ENCODE measurements around the gene HAUS1. TPM values are rescaled to one million over a fixed set of nuclear protein-coding genes. Genes with fewer than 3 reads are reported as not detected.
"Not testable (repeated sequence)": the region's sequence is repeated elsewhere in the genome, so short reads cannot be mapped to it uniquely, and the experiment has no call there.

Gene HAUS1
- total RNA-seq, 5 donors from 2014 or later (not counting 1 experiment from before 2014, with no cell fraction given), result 16.3 to 23.2 (median 20.6) TPM

DNA sequence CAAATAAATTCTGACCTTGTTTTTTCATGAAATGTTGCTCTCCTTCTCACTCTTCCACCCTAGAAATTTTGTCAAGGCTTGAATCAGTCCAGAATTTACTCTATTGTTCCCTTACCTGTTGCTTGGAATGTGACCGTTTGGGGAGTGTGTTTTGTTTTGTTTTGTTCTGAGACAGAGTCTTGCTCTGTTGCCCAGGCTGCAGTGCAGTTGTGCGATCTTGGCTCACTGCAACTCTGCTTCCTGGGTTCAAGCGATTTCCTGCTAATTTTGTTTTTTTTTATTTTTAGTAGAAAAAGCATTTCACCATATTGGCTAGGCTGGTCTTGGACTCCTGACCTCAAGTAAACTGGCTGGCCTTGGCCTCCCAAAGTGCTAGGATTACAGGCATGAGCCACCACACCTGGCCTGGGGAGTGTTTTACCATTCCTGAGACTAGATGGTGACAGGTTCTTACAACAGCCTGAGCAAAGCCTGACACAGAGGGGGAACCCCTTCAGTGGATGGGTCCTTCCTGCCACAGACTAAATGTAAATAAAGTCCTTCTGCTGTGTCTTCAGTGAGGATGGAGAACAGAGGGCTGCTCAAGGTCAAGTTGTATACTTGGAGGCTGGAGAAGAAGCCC is 52.0 kb downstream of the HAUS1 start:
- WGBS (ENCODE audit: insufficient coverage), result no CpG with 5 or more reads among the region's 3 CpGs
- H3K4me3 ChIP-seq (ENCODE audit: control insufficient read depth in 1 of 2, extremely low read depth in 1 of 2, low read length in 1 of 2), result peak overlapping the region; percentile 11 to 42

GRCh38 chr18:46156843-46157242 is 52.7 kb downstream of the HAUS1 start:
- Mint-ChIP-seq H3K27ac (peak overlapping the region; percentile 95 to 99), H3K4me1 (peaks cover 71 to 88% (median 78%) of the 10 kb centered on the region in 3 donors), H3K36me3 (no peaks in the 10 kb centered on the region), H3K4me3 (peak overlapping the region in 2 of 3 donors; percentile 60 to 73), H3K9me3 (no peaks in the 10 kb centered on the region), H3K27me3 (no peaks in the 10 kb centered on the region)
- H3K27me3 ChIP-seq (replicated peaks in 1 of 2; ENCODE audit: control insufficient read depth in 2 of 2, extremely low read depth in 1 of 2, insufficient read depth in 2 of 2, low read length in 1 of 2), result no peaks in the 10 kb centered on the region
- no peak for ATAC-seq (replicated peaks in 1 of 4)
- peaks cover 31 to 77% of the 10 kb centered on the region in 2 experiments for H3K4me1 ChIP-seq (ENCODE audit: control insufficient read depth in 1 of 2, extremely low read depth in 1 of 2, insufficient read depth in 2 of 2, low read length in 2 of 2)
- no peaks in the 10 kb centered on the region for H3K9me3 ChIP-seq
- WGBS (ENCODE audit: insufficient coverage), result no CpG with 5 or more reads among the region's 3 CpGs
- CTCF ChIA-PET, result interaction anchor here (0.6 to 3.0 kb wide), 4 partner anchors 9 to 501 kb away, joined by 3 to 17 read pairs (median 4); a partner anchor contains a TSS
- POLR2A ChIA-PET, result no interaction called here
- peak overlapping the region; percentile 69 for H3K27ac ChIP-seq (ENCODE audit: low read length)
- no peak overlapping the region for H3K4me3 ChIP-seq (ENCODE audit: control insufficient read depth in 1 of 2, extremely low read depth in 1 of 2, low read length in 1 of 2)
- no peak for DNase-seq
- H3K36me3 ChIP-seq (ENCODE audit: control insufficient read depth in 2 of 2, extremely low read depth in 1 of 2, insufficient read depth in 1 of 2, low read length in 1 of 2), result no peaks in the 10 kb centered on the region

More for the DNA sequence above, 52.0 kb downstream of the HAUS1 start:
- Histone ChIP-seq H3K4me1 (ENCODE audit: control insufficient read depth in 1 of 2, extremely low read depth in 1 of 2, insufficient read depth in 2 of 2, low read length in 2 of 2) (peaks cover 31 to 77% of the 10 kb centered on the region in 2 experiments), H3K36me3 (ENCODE audit: control insufficient read depth in 2 of 2, extremely low read depth in 1 of 2, insufficient read depth in 1 of 2, low read length in 1 of 2) (no peaks in the 10 kb centered on the region), H3K27ac (ENCODE audit: low read length) (peak overlapping the region; percentile 69), H3K27me3 (replicated peaks in 1 of 2; ENCODE audit: control insufficient read depth in 2 of 2, extremely low read depth in 1 of 2, insufficient read depth in 2 of 2, low read length in 1 of 2) (no peaks in the 10 kb centered on the region), H3K9me3 (no peaks in the 10 kb centered on the region)
- Mint-ChIP-seq H3K27ac (peak overlapping the region; percentile 95 to 99), H3K9me3 (no peaks in the 10 kb centered on the region), H3K4me1 (peaks cover 75 to 90% (median 84%) of the 10 kb centered on the region in 3 donors), H3K4me3 (peak overlapping the region; percentile 37 to 73 (median 60)), H3K36me3 (no peaks in the 10 kb centered on the region), H3K27me3 (no peaks in the 10 kb centered on the region)
- peak; percentile 55 to 67 (median 62) for ATAC-seq (replicated peaks in 1 of 4)
- CTCF ChIA-PET, result interaction anchor here (1.0 kb wide), 2 partner anchors 17 to 502 kb away, joined by 3 read pairs; a partner anchor contains a TSS
- peak in 5 of 35 experiments; percentile 2 to 36 (median 19) for DNase-seq
- POLR2A ChIA-PET, result no interaction called here

- no peaks in the 10 kb centered on the region for H3K27me3 Mint-ChIP-seq
- no peaks in the 10 kb centered on the region for H3K9me3 Mint-ChIP-seq
- POLR2A ChIA-PET, result no interaction called here
- DNase-seq (no peak), ATAC-seq (replicated peaks in 1 of 4) (no peak)
- H3K4me3 Mint-ChIP-seq, result no peak overlapping the region
- Histone ChIP-seq H3K27ac (ENCODE audit: low read length) (no peak overlapping the region), H3K27me3 (replicated peaks in 1 of 2; ENCODE audit: control insufficient read depth in 2 of 2, extremely low read depth in 1 of 2, insufficient read depth in 2 of 2, low read length in 1 of 2) (no peaks in the 10 kb centered on the region), H3K4me3 (ENCODE audit: control insufficient read depth in 1 of 2, extremely low read depth in 1 of 2, low read length in 1 of 2) (no peak overlapping the region), H3K4me1 (ENCODE audit: control insufficient read depth in 1 of 2, extremely low read depth in 1 of 2, insufficient read depth in 2 of 2, low read length in 2 of 2) (peaks cover 31 to 61% of the 10 kb centered on the region in 2 experiments), H3K9me3 (no peaks in the 10 kb centered on the region), H3K36me3 (ENCODE audit: control insufficient read depth in 2 of 2, extremely low read depth in 1 of 2, insufficient read depth in 1 of 2, low read length in 1 of 2) (no peaks in the 10 kb centered on the region)
- no peaks in the 10 kb centered on the region for H3K36me3 Mint-ChIP-seq
- peak overlapping the region; percentile 95 to 99 for H3K27ac Mint-ChIP-seq
- CTCF ChIA-PET, result interaction anchor here (1.1 to 3.0 kb wide), 6 partner anchors 9 to 500 kb away, joined by 4 to 17 read pairs (median 8); a partner anchor contains a TSS
- no CpG with 5 or more reads among the region's 3 CpGs for WGBS (ENCODE audit: insufficient coverage)
- H3K4me1 Mint-ChIP-seq, result peaks cover 62 to 82% (median 74%) of the 10 kb centered on the region in 3 donors
Measured at GRCh38 chr18:46158499-46158898, 54.3 kb downstream of the HAUS1 start.

DNA sequence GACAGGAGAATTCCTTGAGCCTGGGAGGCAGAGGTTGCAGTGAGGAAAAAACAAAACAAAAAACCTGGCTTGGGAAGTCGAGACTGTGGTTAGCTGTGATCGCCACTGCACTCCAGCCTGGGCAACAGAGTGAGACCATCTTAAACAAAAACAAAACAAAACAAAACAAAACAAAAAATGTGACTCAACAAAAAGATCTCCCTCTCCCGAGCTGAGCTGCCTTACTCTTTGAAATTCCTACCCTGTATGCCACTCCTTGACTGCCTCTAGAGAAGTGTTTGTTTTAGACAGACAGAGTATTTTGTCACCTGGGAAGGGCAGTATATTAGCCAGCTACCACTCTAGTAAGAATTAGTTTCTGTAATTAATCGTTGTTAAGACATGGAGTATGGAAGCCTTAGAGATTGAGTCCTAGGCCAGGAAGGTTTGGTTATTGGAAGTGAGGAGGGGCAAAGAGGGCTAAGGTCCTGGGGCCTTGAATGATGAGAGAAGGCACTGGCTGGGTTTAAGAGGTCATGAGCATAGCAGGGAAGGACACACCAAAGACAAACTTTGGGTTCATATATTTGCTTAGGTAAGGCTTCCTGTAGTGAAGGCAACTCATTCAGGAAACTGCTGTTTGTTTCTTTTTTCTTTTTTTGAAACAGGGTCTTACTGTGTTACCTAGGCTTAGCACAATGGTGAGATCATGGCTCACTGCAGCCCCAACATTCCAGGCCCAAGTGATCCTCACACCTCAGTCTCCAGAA is 56.0 kb downstream of the HAUS1 start:
- Histone ChIP-seq H3K9me3 (no peaks in the 10 kb centered on the region), H3K27me3 (replicated peaks in 1 of 2; ENCODE audit: control insufficient read depth in 2 of 2, extremely low read depth in 1 of 2, insufficient read depth in 2 of 2, low read length in 1 of 2) (no peaks in the 10 kb centered on the region), H3K27ac (ENCODE audit: low read length) (no peak overlapping the region), H3K4me3 (ENCODE audit: control insufficient read depth in 1 of 2, extremely low read depth in 1 of 2, low read length in 1 of 2) (no peak overlapping the region), H3K4me1 (ENCODE audit: control insufficient read depth in 1 of 2, extremely low read depth in 1 of 2, insufficient read depth in 2 of 2, low read length in 2 of 2) (peaks cover 28 to 51% of the 10 kb centered on the region in 2 experiments), H3K36me3 (ENCODE audit: control insufficient read depth in 2 of 2, extremely low read depth in 1 of 2, insufficient read depth in 1 of 2, low read length in 1 of 2) (no peaks in the 10 kb centered on the region)
- H3K4me1 Mint-ChIP-seq, result peaks cover 51 to 64% (median 61%) of the 10 kb centered on the region in 3 donors
- no peaks in the 10 kb centered on the region for H3K36me3 Mint-ChIP-seq
- 90% methylated on average over 2 of the region's 4 CpGs for WGBS (ENCODE audit: insufficient coverage)
- ATAC-seq (replicated peaks in 1 of 4) (no peak), DNase-seq (no peak)
- H3K4me3 Mint-ChIP-seq, result peak overlapping the region in 1 of 3 donors; percentile 1
- ChIA-PET CTCF (interaction anchor here (0.8 to 3.4 kb wide), 5 partner anchors 11 to 14 kb away, joined by 3 to 17 read pairs (median 8); a partner anchor contains a TSS), POLR2A (no interaction called here)
- H3K27ac Mint-ChIP-seq, result peak overlapping the region; percentile 45 to 77
- no peaks in the 10 kb centered on the region for H3K27me3 Mint-ChIP-seq
- no peaks in the 10 kb centered on the region for H3K9me3 Mint-ChIP-seq

DNA sequence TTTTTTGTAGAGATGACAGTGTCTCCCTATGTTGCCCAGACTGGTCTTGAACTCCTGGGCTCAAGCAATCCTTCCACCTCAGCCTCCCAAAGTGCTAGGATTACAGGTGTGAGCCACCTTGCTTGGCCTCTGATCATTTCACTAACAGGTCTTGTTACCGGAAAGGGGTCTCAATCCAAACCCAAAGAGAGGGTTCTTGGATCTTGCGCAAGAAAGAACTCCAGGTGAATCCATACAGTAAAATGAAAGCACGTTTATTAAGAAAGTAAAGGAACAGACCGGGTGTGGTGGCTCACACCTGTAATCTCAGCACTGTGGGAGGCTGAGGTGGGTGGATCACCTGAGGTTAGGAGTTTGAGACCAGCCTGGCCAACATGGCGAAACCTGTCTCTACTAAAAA is 56.7 kb downstream of the HAUS1 start:
- DNase-seq; H3K36me3 Mint-ChIP-seq; H3K9me3 ChIP-seq; ATAC-seq (replicated peaks in 1 of 4); H3K36me3 ChIP-seq (ENCODE audit: control insufficient read depth in 2 of 2, extremely low read depth in 1 of 2, insufficient read depth in 1 of 2, low read length in 1 of 2); H3K27me3 Mint-ChIP-seq; H3K4me3 ChIP-seq (ENCODE audit: control insufficient read depth in 1 of 2, extremely low read depth in 1 of 2, low read length in 1 of 2); H3K27ac ChIP-seq (ENCODE audit: low read length); H3K27me3 ChIP-seq (replicated peaks in 1 of 2; ENCODE audit: control insufficient read depth in 2 of 2, extremely low read depth in 1 of 2, insufficient read depth in 2 of 2, low read length in 1 of 2); H3K9me3 Mint-ChIP-seq: not testable (repeated sequence)
- Mint-ChIP-seq H3K4me3 (peak overlapping the region in 1 of 3 donors; percentile 1), H3K27ac (peak overlapping the region; percentile 45 to 77), H3K4me1 (peaks cover 45 to 58% (median 55%) of the 10 kb centered on the region in 3 donors)
- ChIA-PET POLR2A (interaction anchor here (0.6 to 0.7 kb wide), 2 partner anchors 483 to 1104 kb away, joined by 3 read pairs; no protein-coding TSS in a partner anchor), CTCF (interaction anchor here (1.2 to 3.4 kb wide), 2 partner anchors 12 kb away, joined by 5 to 17 read pairs; a partner anchor contains a TSS)
- peaks cover 26 to 44% of the 10 kb centered on the region in 2 experiments for H3K4me1 ChIP-seq (ENCODE audit: control insufficient read depth in 1 of 2, extremely low read depth in 1 of 2, insufficient read depth in 2 of 2, low read length in 2 of 2)
- WGBS (ENCODE audit: insufficient coverage), result no CpG with 5 or more reads among the region's 5 CpGs

- Histone ChIP-seq H3K9me3 (no peaks in the 10 kb centered on the region), H3K27ac (ENCODE audit: low read length) (no peak overlapping the region), H3K4me1 (ENCODE audit: control insufficient read depth in 1 of 2, extremely low read depth in 1 of 2, insufficient read depth in 2 of 2, low read length in 2 of 2) (peaks cover 16 to 34% of the 10 kb centered on the region in 2 experiments), H3K4me3 (ENCODE audit: control insufficient read depth in 1 of 2, extremely low read depth in 1 of 2, low read length in 1 of 2) (no peak overlapping the region), H3K36me3 (ENCODE audit: control insufficient read depth in 2 of 2, extremely low read depth in 1 of 2, insufficient read depth in 1 of 2, low read length in 1 of 2) (no peaks in the 10 kb centered on the region), H3K27me3 (replicated peaks in 1 of 2; ENCODE audit: control insufficient read depth in 2 of 2, extremely low read depth in 1 of 2, insufficient read depth in 2 of 2, low read length in 1 of 2) (no peaks in the 10 kb centered on the region)
- 100% methylated on average over 1 of the region's 6 CpGs for WGBS (ENCODE audit: insufficient coverage)
- ChIA-PET POLR2A (interaction anchor here in 1 of 2 donors (0.7 kb wide), 1 partner anchor 1103 kb away, joined by 3 read pairs; no protein-coding TSS in a partner anchor), CTCF (interaction anchor here (1.1 to 3.4 kb wide), 4 partner anchors 11 to 51 kb away, joined by 4 to 17 read pairs (median 5); a partner anchor contains a TSS)
- Mint-ChIP-seq H3K4me1 (peaks cover 35 to 52% (median 49%) of the 10 kb centered on the region in 3 donors), H3K36me3 (no peaks in the 10 kb centered on the region), H3K4me3 (peak overlapping the region in 1 of 3 donors; percentile 16), H3K9me3 (no peaks in the 10 kb centered on the region), H3K27me3 (no peaks in the 10 kb centered on the region), H3K27ac (no peak overlapping the region)
- ATAC-seq (replicated peaks in 1 of 4) (no peak), DNase-seq (no peak)
Measured at GRCh38 chr18:46161703-46162396, 57.7 kb downstream of the HAUS1 start.
